HepG2 (cell line): ENCODE measurements around the gene DAPK1. TPM values are rescaled to one million over a fixed set of nuclear protein-coding genes. Genes with fewer than 3 reads are reported as not detected.
A peak's percentile ranks its signal among the peaks of the same experiment; 100 is the strongest.

Experiments used
- ATAC-seq: fragments of 200-7000 bp; cut with Tn5 transposase; 3 replicates; pipeline ENCODE4 v1.9.1; 2020; ENCODE audit warnings: mild to moderate bottlenecking, moderate library complexity
- BruUV-seq: library from RNA; stranded (reverse); fragments of 400-500 nt; replicated peaks from 2 replicates; lab custom pipeline; 2021; lab: Mats Ljungman, UMichigan
- CTCF ChIA-PET: fragments of 300-600 bp; formaldehyde crosslinking; extraction: SDS; loops from one replicate; lab custom pipeline; 2021; ENCODE audit warnings: low total read pairs, inconsistent platforms, low intra/inter-chr PET ratio; lab: Yijun Ruan, JAX
- POLR2A ChIA-PET: fragments of 350-600 bp; sonication (Branson Sonifier 250); formaldehyde crosslinking; loops from one replicate; lab custom pipeline; 2020; ENCODE audit warnings: antibody characterized with exemption, inconsistent platforms; lab: Yijun Ruan, JAX
- DNase-seq: peaks from one replicate; pipeline ENCODE4 v3.0.0-alpha.2; 2015; ENCODE audit warnings: low spot score
- FAIRE-seq: peaks from 3 replicates; lab custom pipeline; 2011; peaks lifted over from hg19 to GRCh38; lab: Jason Lieb, UNC
- H2AFZ ChIP-seq: one replicate; pipeline ENCODE4 v1.6.1; 2011; ENCODE audit warnings: low read length, inconsistent platforms
- H3K27ac ChIP-seq: fragments of 300-600 bp; 3 replicates; pipeline ENCODE4 v1.8.0; 2011; ENCODE audit warnings: mixed run types, mild to moderate bottlenecking, mixed read lengths, low read length, inconsistent platforms; ENCODE audit not compliant: insufficient read depth; ENCODE audit errors: extremely low read length
- H3K27me3 ChIP-seq, 2 experiments: fragments of 200-600 bp in 1 of 2; 2 replicates in 1 of 2; 3 replicates in 1 of 2; pipeline versions ENCODE4 v1.6.0 to v1.8.0; 2011; ENCODE audit warnings: low read length in 2 of 2, mild to moderate bottlenecking in 2 of 2, moderate library complexity in 2 of 2, inconsistent platforms in 1 of 2; ENCODE audit not compliant: insufficient read depth in 2 of 2, control insufficient read depth in 1 of 2
- H3K36me3 ChIP-seq, 2 experiments: fragments of 200-600 bp in 1 of 2; replicated peaks in 1 of 2; 2 replicates in 1 of 2; 3 replicates in 1 of 2; pipeline versions ENCODE4 v1.5.1 to v1.8.0; 2011; ENCODE audit warnings: low read length in 2 of 2, inconsistent platforms in 1 of 2; ENCODE audit not compliant: insufficient read depth in 2 of 2, control insufficient read depth in 1 of 2
- H3K4me1 ChIP-seq: 2 replicates; pipeline ENCODE4 v1.5.1; 2012; ENCODE audit warnings: low read length, inconsistent platforms; ENCODE audit not compliant: insufficient read depth
- H3K4me2 ChIP-seq: 2 replicates; pipeline ENCODE4 v1.6.0; 2011; ENCODE audit warnings: low read depth, low read length, inconsistent platforms
- H3K4me3 ChIP-seq, 3 experiments: fragments of 200-600 bp in 1 of 3; sonication (generic), shearing (Covaris generic) in 1 of 3; replicated peaks in 1 of 3; 2 replicates each; pipeline ENCODE4 v1.5.1; 2011 to 2016; ENCODE audit warnings: low read length in 3 of 3, inconsistent platforms in 2 of 3, low read depth in 2 of 3, mild to moderate bottlenecking in 2 of 3, control low read depth in 1 of 3, mixed read lengths in 1 of 3; ENCODE audit not compliant: insufficient read depth in 1 of 3
- H3K79me2 ChIP-seq: one replicate; pipeline ENCODE4 v1.6.1; 2011; ENCODE audit warnings: low read length, inconsistent platforms; ENCODE audit not compliant: insufficient read depth
- H3K9ac ChIP-seq: 2 replicates; pipeline ENCODE4 v1.6.0; 2011; ENCODE audit warnings: mild to moderate bottlenecking, low read depth, low read length, inconsistent platforms; ENCODE audit not compliant: insufficient read depth
- H3K9me3 ChIP-seq: 2 replicates; pipeline ENCODE4 v1.5.1; 2012; ENCODE audit warnings: mild to moderate bottlenecking, low read length
- H4K20me1 ChIP-seq: 2 replicates; pipeline ENCODE4 v1.6.0; 2011; ENCODE audit warnings: inconsistent platforms, mild to moderate bottlenecking, low read length, moderate library complexity; ENCODE audit not compliant: insufficient read depth
- HOXA7 ChIP-seq: sonication (generic); formaldehyde crosslinking; IDR thresholded peaks from 2 replicates; pipeline ENCODE4 v1.8.1; 2022; ENCODE audit warnings: mild to moderate bottlenecking, missing genetic modification reagents, moderate library complexity
- MAFK ChIP-seq, 2 experiments: IDR thresholded peaks in 1 of 2; conservative IDR thresholded peaks in 1 of 2; 2 replicates each; pipeline ENCODE4 v1.6.1; 2011; ENCODE audit warnings: improper control_type of control experiment in 2 of 2, low read length in 2 of 2
- MBNL3 ChIP-seq: fragments of 250-450 bp; sonication (Bioruptor Pico); conservative IDR thresholded peaks from 2 replicates; pipeline ENCODE4 v1.8.0; 2022; ENCODE audit warnings: mild to moderate bottlenecking, inconsistent platforms
- ZNF331 ChIP-seq: sonication (generic); formaldehyde crosslinking; IDR thresholded peaks from 2 replicates; pipeline ENCODE4 v1.4.0; 2020; ENCODE audit warnings: missing genetic modification reagents
- ZNF367 ChIP-seq: sonication (generic); formaldehyde crosslinking; IDR thresholded peaks from 2 replicates; pipeline ENCODE4 v1.4.0; 2020; ENCODE audit warnings: missing genetic modification reagents, borderline replicate concordance
- WGBS: methylation state at CpG from one replicate; pipeline ENCODE4 v1.1.6; 2017; ENCODE audit warnings: low lambda C conversion rate; 5-methylcytosine and 5-hydroxymethylcytosine counted together
- in situ Hi-C: cut with HindIII; loops from 2 replicates; pipeline ENCODE4 v1.10.0; 2017; ENCODE audit warnings: low pct_unique_long_range_greater_than_20kb; ENCODE audit not compliant: extremely low pct_ligation_motif_present
- intact Hi-C: fragments of 100-400 bp; cut with micrococcal nuclease; formaldehyde crosslinking; loops from one replicate; pipeline ENCODE4 v1.10.0; 2022; ENCODE audit not compliant: unreplicated experiment
- polyA plus RNA-seq, 8 experiments: library from polyadenylated mRNA; depleted of rRNA in 3 of 8; stranded (reverse) in 7 of 8; unstranded in 1 of 8; fragments of >200 nt; fragmentation: Illumina TruSeq in 4 of 8; extraction: Trizol in 4 of 8; gene quantifications; 2 replicates each; pipeline versions ENCODE4 v1.2.1 to v1.2.3, GENCODE V29; 2011 to 2016; ENCODE audit warnings: low read depth in 4 of 8, missing spikeins in 1 of 8, mixed read lengths in 1 of 8; ENCODE audit not compliant: insufficient read depth in 1 of 8
- total RNA-seq, 5 experiments: library from RNA; depleted of rRNA; stranded (reverse); fragments of >200 nt; fragmentation: Illumina TruSeq; extraction: Trizol; gene quantifications; 2 replicates each; pipeline ENCODE4 v1.2.3, GENCODE V29; 2016; ENCODE audit warnings: low read depth in 1 of 5
- TF ChIP-seq, protein P1 (sequence below): sonication (generic); formaldehyde crosslinking; IDR thresholded peaks from 2 replicates; pipeline ENCODE4 v1.5.1; 2020; ENCODE audit warnings: mild to moderate bottlenecking, missing genetic modification reagents, moderate library complexity

The DAPK1 gene
- total and polyA plus RNA-seq, 2 of the 13 experiments (the other 11 are each of a cell fraction or from before 2014, with no cell fraction given), result 35.7 to 35.9 TPM

DNA sequence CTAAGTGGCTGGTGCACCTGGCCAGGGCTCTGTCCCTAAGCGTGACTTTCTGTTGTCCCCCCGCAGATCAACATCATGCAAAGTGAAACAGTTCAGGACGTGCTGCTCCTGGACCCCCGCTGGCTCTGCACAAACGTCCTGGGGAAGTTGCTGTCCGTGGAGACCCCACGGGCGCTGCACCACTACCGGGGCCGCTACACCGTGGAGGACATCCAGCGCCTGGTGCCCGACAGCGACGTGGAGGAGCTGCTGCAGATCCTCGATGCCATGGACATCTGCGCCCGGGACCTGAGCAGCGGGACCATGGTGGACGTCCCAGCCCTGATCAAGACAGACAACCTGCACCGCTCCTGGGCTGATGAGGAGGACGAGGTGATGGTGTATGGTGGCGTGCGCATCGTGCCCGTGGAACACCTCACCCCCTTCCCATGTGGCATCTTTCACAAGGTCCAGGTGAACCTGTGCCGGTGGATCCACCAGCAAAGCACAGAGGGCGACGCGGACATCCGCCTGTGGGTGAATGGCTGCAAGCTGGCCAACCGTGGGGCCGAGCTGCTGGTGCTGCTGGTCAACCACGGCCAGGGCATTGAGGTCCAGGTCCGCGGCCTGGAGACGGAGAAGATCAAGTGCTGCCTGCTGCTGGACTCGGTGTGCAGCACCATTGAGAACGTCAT, 208.5 kb downstream of the DAPK1 start:
- Histone ChIP-seq H2AFZ (no peak overlapping the region), H3K27me3 (no peaks in the 10 kb centered on the region), H4K20me1 (no peaks in the 10 kb centered on the region), H3K36me3 (peaks cover 4 to 39% of the 10 kb centered on the region in 2 experiments; a peak in 4 of 5 replicates), H3K4me3 (no peak overlapping the region), H3K4me2 (no peak overlapping the region), H3K4me1 (0 out of 2 replicates have a peak, but pooled peaks cover 12% of the 10 kb centered on the region), H3K9me3 (no peaks in the 10 kb centered on the region), H3K79me2 (no peaks in the 10 kb centered on the region), H3K9ac (no peak overlapping the region), H3K27ac (no peak overlapping the region)
- FAIRE-seq (no peak), DNase-seq (no peak), ATAC-seq (no peak)
- 96% methylated on average over 11 of the region's 39 CpGs for WGBS
- intact Hi-C loops, result no loop called here
- ChIA-PET CTCF (no interaction called here), POLR2A (no interaction called here)
- BruUV-seq, result no TSS peak
- in situ Hi-C loops, result no loop called here
- no peak for TF ChIP-seq ZNF367 (CRISPR knock-in tag)
- TF ChIP-seq MBNL3 (CRISPR knock-in tag), result no peak
- no peak for TF ChIP-seq HOXA7 (CRISPR knock-in tag)

DNA sequence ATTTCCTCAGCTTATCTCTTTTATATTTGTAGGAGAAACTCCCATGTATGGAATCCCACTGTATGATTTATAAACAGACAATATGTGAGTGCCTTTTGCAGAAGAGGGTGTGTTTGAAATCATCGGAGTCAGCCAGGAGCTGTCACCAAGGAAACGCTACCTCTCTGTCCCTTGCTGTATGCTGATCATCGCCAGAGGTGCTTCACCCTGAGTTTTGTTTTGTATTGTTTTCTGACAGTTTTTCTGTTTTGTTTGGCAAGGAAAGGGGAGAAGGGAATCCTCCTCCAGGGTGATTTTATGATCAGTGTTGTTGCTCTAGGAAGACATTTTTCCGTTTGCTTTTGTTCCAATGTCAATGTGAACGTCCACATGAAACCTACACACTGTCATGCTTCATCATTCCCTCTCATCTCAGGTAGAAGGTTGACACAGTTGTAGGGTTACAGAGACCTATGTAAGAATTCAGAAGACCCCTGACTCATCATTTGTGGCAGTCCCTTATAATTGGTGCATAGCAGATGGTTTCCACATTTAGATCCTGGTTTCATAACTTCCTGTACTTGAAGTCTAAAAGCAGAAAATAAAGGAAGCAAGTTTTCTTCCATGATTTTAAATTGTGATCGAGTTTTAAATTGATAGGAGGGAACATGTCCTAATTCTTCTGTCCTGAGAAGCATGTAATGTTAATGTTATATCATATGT, 210.3 kb downstream of the DAPK1 start:
- FAIRE-seq (no peak), DNase-seq (no peak), ATAC-seq (no peak)
- Histone ChIP-seq H3K4me1 (peaks cover 25% of the 10 kb centered on the region), H3K36me3 (peaks cover 4 to 23% of the 10 kb centered on the region in 2 experiments; a peak in 4 of 5 replicates), H3K9ac (no peak overlapping the region), H3K27ac (no peak overlapping the region), H3K27me3 (no peaks in the 10 kb centered on the region), H2AFZ (no peak overlapping the region), H3K79me2 (no peaks in the 10 kb centered on the region), H3K9me3 (no peaks in the 10 kb centered on the region), H4K20me1 (no peaks in the 10 kb centered on the region), H3K4me3 (no peak overlapping the region), H3K4me2 (no peak overlapping the region)
- TF ChIP-seq ZNF331 (CRISPR knock-in tag) (no peak), MAFK (conservative IDR thresholded peaks at IDR 0.05 in 1 of 2, IDR thresholded peaks at IDR 0.05 in 1 of 2; ENCODE audit: low read length in 2 of 2) (peak in 1 of 2 experiments; percentile 29; a peak in 1 of 4 replicates)
- TF ChIP-seq, protein P1, sequence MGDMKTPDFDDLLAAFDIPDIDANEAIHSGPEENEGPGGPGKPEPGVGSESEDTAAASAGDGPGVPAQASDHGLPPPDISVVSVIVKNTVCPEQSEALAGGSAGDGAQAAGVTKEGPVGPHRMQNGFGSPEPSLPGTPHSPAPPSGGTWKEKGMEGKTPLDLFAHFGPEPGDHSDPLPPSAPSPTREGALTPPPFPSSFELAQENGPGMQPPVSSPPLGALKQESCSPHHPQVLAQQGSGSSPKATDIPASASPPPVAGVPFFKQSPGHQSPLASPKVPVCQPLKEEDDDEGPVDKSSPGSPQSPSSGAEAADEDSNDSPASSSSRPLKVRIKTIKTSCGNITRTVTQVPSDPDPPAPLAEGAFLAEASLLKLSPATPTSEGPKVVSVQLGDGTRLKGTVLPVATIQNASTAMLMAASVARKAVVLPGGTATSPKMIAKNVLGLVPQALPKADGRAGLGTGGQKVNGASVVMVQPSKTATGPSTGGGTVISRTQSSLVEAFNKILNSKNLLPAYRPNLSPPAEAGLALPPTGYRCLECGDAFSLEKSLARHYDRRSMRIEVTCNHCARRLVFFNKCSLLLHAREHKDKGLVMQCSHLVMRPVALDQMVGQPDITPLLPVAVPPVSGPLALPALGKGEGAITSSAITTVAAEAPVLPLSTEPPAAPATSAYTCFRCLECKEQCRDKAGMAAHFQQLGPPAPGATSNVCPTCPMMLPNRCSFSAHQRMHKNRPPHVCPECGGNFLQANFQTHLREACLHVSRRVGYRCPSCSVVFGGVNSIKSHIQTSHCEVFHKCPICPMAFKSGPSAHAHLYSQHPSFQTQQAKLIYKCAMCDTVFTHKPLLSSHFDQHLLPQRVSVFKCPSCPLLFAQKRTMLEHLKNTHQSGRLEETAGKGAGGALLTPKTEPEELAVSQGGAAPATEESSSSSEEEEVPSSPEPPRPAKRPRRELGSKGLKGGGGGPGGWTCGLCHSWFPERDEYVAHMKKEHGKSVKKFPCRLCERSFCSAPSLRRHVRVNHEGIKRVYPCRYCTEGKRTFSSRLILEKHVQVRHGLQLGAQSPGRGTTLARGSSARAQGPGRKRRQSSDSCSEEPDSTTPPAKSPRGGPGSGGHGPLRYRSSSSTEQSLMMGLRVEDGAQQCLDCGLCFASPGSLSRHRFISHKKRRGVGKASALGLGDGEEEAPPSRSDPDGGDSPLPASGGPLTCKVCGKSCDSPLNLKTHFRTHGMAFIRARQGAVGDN (CRISPR knock-in tag), result no peak
- ChIA-PET POLR2A (no interaction called here), CTCF (no interaction called here)
- intact Hi-C loops, result no loop called here
- no TSS peak for BruUV-seq
- 95% methylated on average over 6 of the region's 6 CpGs for WGBS
- in situ Hi-C loops, result no loop called here
